ENCODE results near the gene MSRB1. TPM values are rescaled to one million over a fixed set of nuclear protein-coding genes. Genes with fewer than 3 reads are reported as not detected.

Gene MSRB1
- total RNA-seq, 1 experiment from 2014 or later: 25.7 TPM

GRCh38 chr16:1903220-1903574 lies 39.8 kb downstream of the MSRB1 start:
- no peaks in the 10 kb centered on the region for H3K9me3 ChIP-seq (ENCODE audit: low read length)
- peaks cover 10% of the 10 kb centered on the region; the same call in 1 of the 2 replicates for H3K4me1 ChIP-seq (ENCODE audit: insufficient read depth, low read length)
- no TSS peak for BruUV-seq (replicated peaks)
- no peaks in the 10 kb centered on the region for H3K9me2 ChIP-seq (replicated peaks; ENCODE audit: low read length)
- no peak for TF ChIP-seq EZH2 (IDR thresholded peaks at IDR 0.05; ENCODE audit: low read length, unreplicated experiment)
- TF ChIP-seq CTCF (conservative IDR thresholded peaks at IDR 0.05; ENCODE audit: low read depth, low read length): no peak
- no peak for TF ChIP-seq EZH2phosphoT487 (IDR thresholded peaks at IDR 0.05; ENCODE audit: borderline replicate concordance, low read length)
- no peaks in the 10 kb centered on the region for H3K79me2 ChIP-seq (ENCODE audit: low read length)
- H3K4me2 ChIP-seq (ENCODE audit: low read length): no peak overlapping the region
- H2AFZ ChIP-seq (ENCODE audit: low read length): no peak overlapping the region
- ATAC-seq (no peak), DNase-seq (no peak)
- no peak overlapping the region for H3K9ac ChIP-seq (ENCODE audit: low read length)
- H3F3A ChIP-seq (ENCODE audit: low read length, unreplicated experiment): no peaks in the 10 kb centered on the region
- ChIA-PET POLR2A (ENCODE audit: unreplicated experiment) (no interaction called here), CTCF (no interaction called here)
- intact Hi-C loops (cut with micrococcal nuclease): no loop called here
- no peak overlapping the region for H3K4me3 ChIP-seq (ENCODE audit: low read length)
- no peak overlapping the region for H3K27ac ChIP-seq (ENCODE audit: low read length)
- no peaks in the 10 kb centered on the region for H4K20me1 ChIP-seq (ENCODE audit: low read length)
- no peaks in the 10 kb centered on the region for H3K27me3 ChIP-seq (ENCODE audit: low read length)
- H3K36me3 ChIP-seq (ENCODE audit: low read depth, low read length): no peaks in the 10 kb centered on the region

GRCh38 chr16:1902547-1903219 lies 40.3 kb downstream of the MSRB1 start:
- DNase-seq (no peak), ATAC-seq (no peak)
- no peak for TF ChIP-seq CTCF (conservative IDR thresholded peaks at IDR 0.05; ENCODE audit: low read depth, low read length)
- TF ChIP-seq EZH2 (IDR thresholded peaks at IDR 0.05; ENCODE audit: low read length, unreplicated experiment): no peak
- no peak for TF ChIP-seq EZH2phosphoT487 (IDR thresholded peaks at IDR 0.05; ENCODE audit: borderline replicate concordance, low read length)
- H3K79me2 ChIP-seq (ENCODE audit: low read length): no peaks in the 10 kb centered on the region
- peaks cover 10% of the 10 kb centered on the region; the same call in 1 of the 2 replicates for H3K4me1 ChIP-seq (ENCODE audit: insufficient read depth, low read length)
- H3F3A ChIP-seq (ENCODE audit: low read length, unreplicated experiment): no peaks in the 10 kb centered on the region
- H3K27me3 ChIP-seq (ENCODE audit: low read length): no peaks in the 10 kb centered on the region
- intact Hi-C loops (cut with micrococcal nuclease): no loop called here
- no TSS peak for BruUV-seq (replicated peaks)
- no peak overlapping the region for H3K27ac ChIP-seq (ENCODE audit: low read length)
- no peaks in the 10 kb centered on the region for H3K36me3 ChIP-seq (ENCODE audit: low read depth, low read length)
- ChIA-PET CTCF (no interaction called here), POLR2A (ENCODE audit: unreplicated experiment) (no interaction called here)
- H4K20me1 ChIP-seq (ENCODE audit: low read length): no peaks in the 10 kb centered on the region
- no peak overlapping the region for H3K9ac ChIP-seq (ENCODE audit: low read length)
- no peak overlapping the region for H2AFZ ChIP-seq (ENCODE audit: low read length)
- no peaks in the 10 kb centered on the region for H3K9me3 ChIP-seq (ENCODE audit: low read length)
- no peak overlapping the region for H3K4me2 ChIP-seq (ENCODE audit: low read length)
- H3K9me2 ChIP-seq (replicated peaks; ENCODE audit: low read length): no peaks in the 10 kb centered on the region
- no peak overlapping the region for H3K4me3 ChIP-seq (ENCODE audit: low read length)

- Histone ChIP-seq H2AFZ (ENCODE audit: low read length) (peak overlapping the region; percentile 70), H3K36me3 (ENCODE audit: low read depth, low read length) (no peaks in the 10 kb centered on the region), H3K79me2 (ENCODE audit: low read length) (no peaks in the 10 kb centered on the region), H3F3A (ENCODE audit: low read length, unreplicated experiment) (no peaks in the 10 kb centered on the region), H3K9ac (ENCODE audit: low read length) (no peak overlapping the region), H3K4me2 (ENCODE audit: low read length) (peak overlapping the region; percentile 84), H4K20me1 (ENCODE audit: low read length) (no peaks in the 10 kb centered on the region), H3K27ac (ENCODE audit: low read length) (no peak overlapping the region), H3K4me3 (ENCODE audit: low read length) (peak overlapping the region; percentile 56), H3K27me3 (ENCODE audit: low read length) (no peaks in the 10 kb centered on the region), H3K4me1 (ENCODE audit: insufficient read depth, low read length) (peaks cover 10% of the 10 kb centered on the region; the same call in 1 of the 2 replicates), H3K9me3 (ENCODE audit: low read length) (no peaks in the 10 kb centered on the region), H3K9me2 (replicated peaks; ENCODE audit: low read length) (no peaks in the 10 kb centered on the region)
- ChIA-PET POLR2A (ENCODE audit: unreplicated experiment) (interaction anchor here (0.6 kb wide), 1 partner anchor 14 kb away, joined by 3 read pairs; no protein-coding TSS in a partner anchor), CTCF (no interaction called here)
- peak; percentile 66 for ATAC-seq
- no TSS peak for BruUV-seq (replicated peaks)
- no peak for DNase-seq
- TF ChIP-seq EZH2 (IDR thresholded peaks at IDR 0.05; ENCODE audit: low read length, unreplicated experiment): no peak
- TF ChIP-seq EZH2phosphoT487 (IDR thresholded peaks at IDR 0.05; ENCODE audit: borderline replicate concordance, low read length): no peak
- TF ChIP-seq CTCF (conservative IDR thresholded peaks at IDR 0.05; ENCODE audit: low read depth, low read length): no peak
- intact Hi-C loops (cut with micrococcal nuclease): no loop called here
Measured at GRCh38 chr16:1900452-1900774, 42.6 kb downstream of the MSRB1 start.

Data from PC-3 (cell line).